ENCODE results near the gene ADAMTS17.

ADAMTS17 gene

DNA sequence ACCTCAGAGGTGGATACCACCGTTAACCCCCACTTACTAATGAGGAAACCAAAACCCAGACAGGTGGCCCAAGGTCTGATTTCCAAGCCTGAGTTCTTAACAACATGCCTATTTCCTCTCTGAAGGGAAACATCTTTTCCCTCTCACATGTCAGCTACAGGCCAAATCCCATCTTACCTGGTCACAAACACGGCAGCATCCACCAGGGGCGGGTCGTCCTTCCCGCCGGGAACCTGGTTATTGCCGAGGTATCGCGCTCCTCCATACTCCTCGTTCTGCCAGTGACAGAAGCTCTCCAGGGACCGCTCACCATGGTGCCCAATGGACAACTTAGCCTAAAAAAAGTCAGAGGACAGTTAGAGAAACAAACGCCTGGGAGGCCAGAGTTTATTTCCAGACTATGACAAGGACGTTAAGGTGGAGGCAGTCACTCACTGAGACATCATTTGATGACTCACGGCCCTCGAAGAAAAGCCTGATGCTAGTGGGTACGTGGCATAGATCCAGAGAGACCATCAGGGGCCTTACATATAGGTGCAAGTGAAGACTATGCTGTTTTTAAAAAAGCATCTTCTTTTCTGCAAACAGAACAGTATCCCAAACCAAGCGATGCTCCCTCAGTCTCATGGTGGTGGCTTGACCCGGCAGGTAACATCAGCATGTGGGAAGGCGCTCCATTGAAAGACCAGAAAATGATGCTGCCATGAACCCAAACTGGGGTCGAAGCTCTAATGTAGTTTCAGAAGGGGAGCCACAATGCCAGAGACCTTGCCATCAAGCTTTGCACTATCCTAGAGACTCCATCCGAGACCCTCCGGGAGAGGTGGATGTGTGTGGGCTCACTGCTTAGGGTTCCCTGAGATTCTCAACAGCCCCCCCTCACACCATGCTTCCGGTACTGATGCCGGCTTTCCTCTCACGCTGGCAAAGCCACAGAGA lies 80.2 kb downstream of the ADAMTS17 start:
- Histone ChIP-seq H2AFZ (ENCODE audit: low read depth, low read length) (no peak overlapping the region), H3K4me1 (ENCODE audit: insufficient read depth, low read length) (peaks cover 9% of the 10 kb centered on the region; the same call in 1 of the 2 replicates), H3K9ac (ENCODE audit: low read depth, low read length) (no peak overlapping the region), H4K20me1 (ENCODE audit: insufficient read depth, low read length) (peaks cover 7% of the 10 kb centered on the region), H3K27me3 (ENCODE audit: insufficient read depth, low read length, poor library complexity) (no peaks in the 10 kb centered on the region), H3K36me3 (ENCODE audit: insufficient read depth, low read length) (peaks cover 90% of the 10 kb centered on the region), H3K79me2 (ENCODE audit: insufficient read depth, low read length) (peaks cover 50% of the 10 kb centered on the region), H3K4me3 (ENCODE audit: low read depth in 1 of 2, low read length in 2 of 2) (no peak overlapping the region), H3K4me2 (ENCODE audit: insufficient read depth, low read length) (no peak overlapping the region), H3K9me3 (ENCODE audit: insufficient read depth, low read length, severe bottlenecking) (no peaks in the 10 kb centered on the region), H3K27ac (ENCODE audit: low read length) (0 out of 2 replicates have a peak overlapping the region, but pooled peaks have one; percentile 20)
- no peak for ATAC-seq (ENCODE audit: insufficient read depth, low read depth)
- TF ChIP-seq, protein P1, sequence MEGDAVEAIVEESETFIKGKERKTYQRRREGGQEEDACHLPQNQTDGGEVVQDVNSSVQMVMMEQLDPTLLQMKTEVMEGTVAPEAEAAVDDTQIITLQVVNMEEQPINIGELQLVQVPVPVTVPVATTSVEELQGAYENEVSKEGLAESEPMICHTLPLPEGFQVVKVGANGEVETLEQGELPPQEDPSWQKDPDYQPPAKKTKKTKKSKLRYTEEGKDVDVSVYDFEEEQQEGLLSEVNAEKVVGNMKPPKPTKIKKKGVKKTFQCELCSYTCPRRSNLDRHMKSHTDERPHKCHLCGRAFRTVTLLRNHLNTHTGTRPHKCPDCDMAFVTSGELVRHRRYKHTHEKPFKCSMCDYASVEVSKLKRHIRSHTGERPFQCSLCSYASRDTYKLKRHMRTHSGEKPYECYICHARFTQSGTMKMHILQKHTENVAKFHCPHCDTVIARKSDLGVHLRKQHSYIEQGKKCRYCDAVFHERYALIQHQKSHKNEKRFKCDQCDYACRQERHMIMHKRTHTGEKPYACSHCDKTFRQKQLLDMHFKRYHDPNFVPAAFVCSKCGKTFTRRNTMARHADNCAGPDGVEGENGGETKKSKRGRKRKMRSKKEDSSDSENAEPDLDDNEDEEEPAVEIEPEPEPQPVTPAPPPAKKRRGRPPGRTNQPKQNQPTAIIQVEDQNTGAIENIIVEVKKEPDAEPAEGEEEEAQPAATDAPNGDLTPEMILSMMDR (IDR thresholded peaks at IDR 0.05; ENCODE audit: borderline replicate concordance, extremely low read depth, low read length, poor library complexity, severe bottlenecking) = no peak
- no peak for TF ChIP-seq EZH2 (IDR thresholded peaks at IDR 0.05; ENCODE audit: borderline replicate concordance, low read depth, low read length, severe bottlenecking)
- DNase-seq = no peak

GRCh38 chr15:100259266-100259665 lies 82.5 kb downstream of the ADAMTS17 start:
- TF ChIP-seq, protein P1 (IDR thresholded peaks at IDR 0.05; ENCODE audit: borderline replicate concordance, extremely low read depth, low read length, poor library complexity, severe bottlenecking) = no peak
- TF ChIP-seq EZH2 (IDR thresholded peaks at IDR 0.05; ENCODE audit: borderline replicate concordance, low read depth, low read length, severe bottlenecking) = no peak
- H3K4me2 ChIP-seq (ENCODE audit: insufficient read depth, low read length) = no peak overlapping the region
- peaks cover 9% of the 10 kb centered on the region; the same call in 1 of the 2 replicates for H3K4me1 ChIP-seq (ENCODE audit: insufficient read depth, low read length)
- peaks cover 96% of the 10 kb centered on the region for H3K36me3 ChIP-seq (ENCODE audit: insufficient read depth, low read length)
- no peak overlapping the region for H3K27ac ChIP-seq (ENCODE audit: low read length)
- no peak for DNase-seq
- H3K4me3 ChIP-seq (ENCODE audit: low read depth in 1 of 2, low read length in 2 of 2) = no peak overlapping the region
- no peaks in the 10 kb centered on the region for H3K9me3 ChIP-seq (ENCODE audit: insufficient read depth, low read length, severe bottlenecking)
- peaks cover 28% of the 10 kb centered on the region for H3K79me2 ChIP-seq (ENCODE audit: insufficient read depth, low read length)
- no peak overlapping the region for H2AFZ ChIP-seq (ENCODE audit: low read depth, low read length)
- no peak overlapping the region for H3K9ac ChIP-seq (ENCODE audit: low read depth, low read length)
- H3K27me3 ChIP-seq (ENCODE audit: insufficient read depth, low read length, poor library complexity) = no peaks in the 10 kb centered on the region
- no peak for ATAC-seq (ENCODE audit: insufficient read depth, low read depth)
- H4K20me1 ChIP-seq (ENCODE audit: insufficient read depth, low read length) = no peaks in the 10 kb centered on the region; the same call in 1 of the 2 replicates

- no peaks in the 10 kb centered on the region; the same call in 1 of the 2 replicates for H4K20me1 ChIP-seq (ENCODE audit: insufficient read depth, low read length)
- DNase-seq (no peak), ATAC-seq (ENCODE audit: insufficient read depth, low read depth) (no peak)
- H3K36me3 ChIP-seq (ENCODE audit: insufficient read depth, low read length) = peaks cover 98% of the 10 kb centered on the region
- no peak overlapping the region for H2AFZ ChIP-seq (ENCODE audit: low read depth, low read length)
- H3K4me2 ChIP-seq (ENCODE audit: insufficient read depth, low read length) = no peak overlapping the region
- no peaks in the 10 kb centered on the region for H3K27me3 ChIP-seq (ENCODE audit: insufficient read depth, low read length, poor library complexity)
- peaks cover 22% of the 10 kb centered on the region; the same call in 1 of the 2 replicates for H3K79me2 ChIP-seq (ENCODE audit: insufficient read depth, low read length)
- H3K4me1 ChIP-seq (ENCODE audit: insufficient read depth, low read length) = no peaks in the 10 kb centered on the region
- H3K27ac ChIP-seq (ENCODE audit: low read length) = no peak overlapping the region; the same call in 1 of the 2 replicates
- H3K9ac ChIP-seq (ENCODE audit: low read depth, low read length) = no peak overlapping the region
- no peak overlapping the region for H3K4me3 ChIP-seq (ENCODE audit: low read depth in 1 of 2, low read length in 2 of 2)
- TF ChIP-seq EZH2 (IDR thresholded peaks at IDR 0.05; ENCODE audit: borderline replicate concordance, low read depth, low read length, severe bottlenecking) = no peak
- TF ChIP-seq, protein P1 (IDR thresholded peaks at IDR 0.05; ENCODE audit: borderline replicate concordance, extremely low read depth, low read length, poor library complexity, severe bottlenecking) = no peak
- no peaks in the 10 kb centered on the region for H3K9me3 ChIP-seq (ENCODE audit: insufficient read depth, low read length, severe bottlenecking)
These were observed 84.7 kb downstream of the ADAMTS17 start for GRCh38 chr15:100256970-100257650.
